Type B pancreatic cell (in vitro differentiated cells): ENCODE data around the gene GUCY1A2. TPM values are rescaled to one million over a fixed set of nuclear protein-coding genes. Genes with fewer than 3 reads are reported as not detected.
"Not testable (repeated sequence)": the region's sequence is repeated elsewhere in the genome, so short reads cannot be mapped to it uniquely, and the experiment has no call there.

Source experiments
- DNase-seq: peaks from one replicate; pipeline ENCODE4 v3.0.0; 2021; ENCODE audit warnings: mixed read lengths; ENCODE audit not compliant: unreplicated experiment; ENCODE audit errors: extremely low spot score
- H3K27ac Mint-ChIP-seq: 2 replicates; pipeline ENCODE4 v1.8.0; 2021; ENCODE audit warnings: mild to moderate bottlenecking, mixed read lengths
- H3K27me3 Mint-ChIP-seq: 2 replicates; pipeline ENCODE4 v1.8.0; 2021; ENCODE audit warnings: mixed read lengths
- H3K36me3 Mint-ChIP-seq: 2 replicates; pipeline ENCODE4 v1.8.0; 2021; ENCODE audit warnings: mixed read lengths
- H3K4me1 Mint-ChIP-seq: one replicate; pipeline ENCODE4 v1.8.0; 2021; ENCODE audit warnings: mixed read lengths; ENCODE audit not compliant: unreplicated experiment
- H3K4me3 Mint-ChIP-seq: 2 replicates; pipeline ENCODE4 v1.8.0; 2021; ENCODE audit warnings: mild to moderate bottlenecking, mixed read lengths
- H3K9me3 Mint-ChIP-seq: 2 replicates; pipeline ENCODE4 v1.8.0; 2021; ENCODE audit warnings: mixed read lengths
- total RNA-seq: library from RNA; stranded (reverse); gene quantifications from 2 replicates; pipeline ENCODE4 v1.2.1, GENCODE V29; 2021; ENCODE audit warnings: low replicate concordance
- TF ChIP-seq, protein P1 (sequence below): fragments of 200-600 bp; sonication (generic); conservative IDR thresholded peaks from 2 replicates; pipeline ENCODE4 v1.5.0; 2021; ENCODE audit warnings: antibody characterized with exemption, mild to moderate bottlenecking

Gene GUCY1A2
- total RNA-seq, 1 donor from 2014 or later = 13.2 TPM

DNA sequence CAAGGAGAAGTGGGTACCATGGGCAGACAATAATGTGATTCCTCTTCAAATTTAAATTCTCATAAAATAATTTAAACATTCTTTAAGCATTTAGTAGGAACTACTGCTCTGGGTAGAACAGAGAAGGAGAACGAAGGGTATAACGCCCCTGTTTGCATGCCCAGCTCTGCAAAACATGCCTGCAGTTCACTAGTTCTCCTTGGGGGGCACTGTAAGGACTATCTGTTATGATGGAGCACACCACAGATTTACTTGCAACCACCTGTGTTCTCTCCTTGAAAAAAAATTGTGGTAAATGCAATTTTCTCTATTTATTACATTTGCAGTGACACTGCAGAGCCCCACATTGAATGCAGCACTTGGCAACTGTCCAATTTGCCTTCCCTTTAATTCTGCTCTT is 100.3 kb downstream of the GUCY1A2 start:
- DNase-seq = no peak
- TF ChIP-seq, protein P1, sequence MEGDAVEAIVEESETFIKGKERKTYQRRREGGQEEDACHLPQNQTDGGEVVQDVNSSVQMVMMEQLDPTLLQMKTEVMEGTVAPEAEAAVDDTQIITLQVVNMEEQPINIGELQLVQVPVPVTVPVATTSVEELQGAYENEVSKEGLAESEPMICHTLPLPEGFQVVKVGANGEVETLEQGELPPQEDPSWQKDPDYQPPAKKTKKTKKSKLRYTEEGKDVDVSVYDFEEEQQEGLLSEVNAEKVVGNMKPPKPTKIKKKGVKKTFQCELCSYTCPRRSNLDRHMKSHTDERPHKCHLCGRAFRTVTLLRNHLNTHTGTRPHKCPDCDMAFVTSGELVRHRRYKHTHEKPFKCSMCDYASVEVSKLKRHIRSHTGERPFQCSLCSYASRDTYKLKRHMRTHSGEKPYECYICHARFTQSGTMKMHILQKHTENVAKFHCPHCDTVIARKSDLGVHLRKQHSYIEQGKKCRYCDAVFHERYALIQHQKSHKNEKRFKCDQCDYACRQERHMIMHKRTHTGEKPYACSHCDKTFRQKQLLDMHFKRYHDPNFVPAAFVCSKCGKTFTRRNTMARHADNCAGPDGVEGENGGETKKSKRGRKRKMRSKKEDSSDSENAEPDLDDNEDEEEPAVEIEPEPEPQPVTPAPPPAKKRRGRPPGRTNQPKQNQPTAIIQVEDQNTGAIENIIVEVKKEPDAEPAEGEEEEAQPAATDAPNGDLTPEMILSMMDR = peak; percentile 60
- no peaks in the 10 kb centered on the region for H3K36me3 Mint-ChIP-seq
- H3K4me3 Mint-ChIP-seq = no peak overlapping the region
- H3K4me1 Mint-ChIP-seq = no peaks in the 10 kb centered on the region
- H3K9me3 Mint-ChIP-seq = no peaks in the 10 kb centered on the region
- H3K27ac Mint-ChIP-seq = no peak overlapping the region
- no peaks in the 10 kb centered on the region for H3K27me3 Mint-ChIP-seq

DNA sequence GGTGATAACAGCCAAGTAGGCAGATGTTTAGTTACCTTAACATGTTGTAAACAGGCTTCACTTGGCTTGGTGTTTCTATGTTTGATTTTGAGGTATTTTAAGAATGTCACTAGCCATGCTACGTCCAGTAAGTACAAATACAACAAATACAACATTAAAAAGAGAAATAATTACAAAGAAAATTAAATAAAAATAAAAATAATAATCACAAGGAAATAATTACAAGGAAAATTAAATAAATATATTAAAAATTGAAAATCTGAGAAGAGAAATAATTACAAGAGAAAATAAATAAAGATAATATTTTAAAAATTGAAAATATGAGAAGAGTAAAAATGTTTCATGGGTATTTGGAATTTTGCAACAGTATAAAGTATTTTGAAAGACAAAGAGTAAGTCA is 103.9 kb downstream of the GUCY1A2 start:
- Mint-ChIP-seq H3K4me3 (no peak overlapping the region), H3K4me1 (no peaks in the 10 kb centered on the region), H3K27ac (no peak overlapping the region), H3K9me3 (no peaks in the 10 kb centered on the region), H3K36me3 (no peaks in the 10 kb centered on the region), H3K27me3 (no peaks in the 10 kb centered on the region)
- DNase-seq = no peak
- TF ChIP-seq, protein P1 = no peak

DNA sequence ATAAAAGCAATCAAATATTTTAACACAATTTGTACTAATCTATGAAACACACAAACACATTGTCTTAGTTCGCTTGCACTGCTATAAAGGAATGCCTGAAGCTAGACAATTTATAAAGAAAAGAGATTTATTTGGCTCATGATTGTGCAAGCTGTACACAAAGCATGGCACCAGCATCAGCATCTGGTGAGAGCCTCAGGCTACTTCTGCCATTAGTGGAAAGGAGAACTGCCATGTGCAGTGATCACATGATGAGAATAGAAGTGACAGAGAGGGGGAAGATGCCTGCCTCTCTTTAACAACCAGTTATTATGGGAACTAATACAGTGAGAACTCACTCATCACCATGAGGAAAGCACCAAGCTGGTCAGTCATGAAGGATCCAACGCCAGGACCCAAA is 105.1 kb downstream of the GUCY1A2 start:
- TF ChIP-seq, protein P1 = no peak
- Mint-ChIP-seq H3K4me3 (no peak overlapping the region), H3K9me3 (no peaks in the 10 kb centered on the region), H3K27ac (no peak overlapping the region), H3K27me3 (no peaks in the 10 kb centered on the region), H3K36me3 (no peaks in the 10 kb centered on the region), H3K4me1 (no peaks in the 10 kb centered on the region)
- no peak for DNase-seq

DNA sequence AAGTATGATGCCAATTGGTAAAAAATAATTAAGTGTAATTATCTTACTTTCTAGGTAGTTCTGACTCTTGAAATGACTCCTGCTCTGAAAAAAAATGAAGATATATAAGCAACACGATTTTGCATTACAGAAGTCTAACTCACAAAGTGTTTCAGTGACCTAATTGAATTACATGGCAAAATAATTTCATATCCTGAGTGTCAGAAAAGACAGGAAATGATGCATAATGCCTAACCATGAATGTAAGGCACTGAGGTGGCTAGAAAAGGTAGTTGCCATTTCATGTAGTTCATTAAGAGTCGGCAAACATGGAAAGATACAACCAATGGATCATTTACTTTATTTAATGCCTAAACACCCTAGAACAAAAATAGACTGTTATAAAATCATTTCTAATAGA is 113.5 kb downstream of the GUCY1A2 start:
- Mint-ChIP-seq H3K4me3 (no peak overlapping the region), H3K9me3 (peaks cover 6% of the 10 kb centered on the region), H3K27ac (no peak overlapping the region), H3K36me3 (no peaks in the 10 kb centered on the region), H3K4me1 (no peaks in the 10 kb centered on the region), H3K27me3 (no peaks in the 10 kb centered on the region)
- DNase-seq = no peak
- TF ChIP-seq, protein P1 = no peak

DNA sequence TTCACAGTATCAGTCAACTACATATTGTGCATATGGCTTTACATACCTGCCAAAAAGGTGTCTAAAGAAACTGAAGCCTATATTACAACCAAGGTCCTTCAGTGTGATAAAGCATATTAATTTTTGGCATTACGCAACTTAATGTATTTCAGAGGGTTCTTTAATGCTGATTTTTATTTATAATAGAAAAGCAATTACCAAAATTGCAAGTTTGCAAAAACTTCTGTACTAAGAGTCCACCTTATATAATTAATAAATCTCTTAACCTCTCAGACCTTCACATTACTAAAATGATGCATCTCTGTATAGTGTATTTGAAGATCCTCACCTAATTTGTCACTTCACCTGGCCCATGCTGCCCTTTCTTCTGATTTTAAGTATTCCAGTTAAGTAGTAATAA is 128.6 kb downstream of the GUCY1A2 start:
- Mint-ChIP-seq H3K36me3 (no peaks in the 10 kb centered on the region), H3K4me1 (no peaks in the 10 kb centered on the region), H3K4me3 (no peak overlapping the region), H3K27ac (no peak overlapping the region), H3K9me3 (no peaks in the 10 kb centered on the region), H3K27me3 (no peaks in the 10 kb centered on the region)
- no peak for DNase-seq
- TF ChIP-seq, protein P1 = no peak

DNA sequence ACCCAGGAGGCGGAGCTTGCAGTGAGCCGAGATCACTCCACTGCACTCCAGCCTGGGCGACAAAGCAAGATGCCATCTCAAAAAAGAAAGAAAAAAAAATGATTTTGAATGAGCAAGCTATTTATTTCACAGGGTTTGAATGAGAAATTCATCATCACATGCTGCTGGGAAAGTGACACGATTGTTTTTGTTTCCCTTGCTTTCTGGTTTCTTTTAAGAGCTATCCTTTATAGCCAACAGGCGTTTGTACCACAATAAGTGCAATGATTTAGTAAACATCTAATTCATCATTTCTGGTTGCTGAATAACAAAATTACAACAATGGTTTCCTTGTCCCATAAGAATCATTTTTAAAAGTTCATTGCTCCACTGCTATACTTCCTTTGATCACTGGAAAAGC is 129.9 kb downstream of the GUCY1A2 start:
- Mint-ChIP-seq H3K9me3 (no peaks in the 10 kb centered on the region), H3K27me3 (no peaks in the 10 kb centered on the region), H3K4me1 (no peaks in the 10 kb centered on the region), H3K36me3 (no peaks in the 10 kb centered on the region), H3K4me3 (no peak overlapping the region), H3K27ac (no peak overlapping the region)
- TF ChIP-seq, protein P1 = no peak
- DNase-seq = no peak

DNA sequence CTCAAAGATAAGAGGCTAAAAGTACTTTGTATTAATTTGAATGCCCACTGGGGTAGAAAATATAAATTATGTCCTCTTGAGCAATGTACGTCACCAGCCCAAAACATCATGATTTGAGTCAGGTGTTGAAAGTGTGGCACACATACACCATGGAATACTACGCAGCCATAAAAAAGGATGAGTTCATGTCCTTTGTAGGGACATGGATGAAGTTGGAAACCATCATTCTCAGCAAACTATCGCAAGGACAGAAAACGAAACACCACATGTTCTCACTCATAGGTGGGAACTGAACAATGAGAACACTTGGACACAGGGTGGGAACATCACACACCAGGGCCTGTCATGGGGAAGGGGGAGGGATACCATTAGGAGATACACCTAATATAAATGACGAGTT is 134.6 kb downstream of the GUCY1A2 start:
- DNase-seq, H3K27ac Mint-ChIP-seq: not testable (repeated sequence)

More for the DNA sequence above, 134.6 kb downstream of the GUCY1A2 start:
- not testable (repeated sequence) for H3K27me3 Mint-ChIP-seq, H3K4me3 Mint-ChIP-seq, H3K9me3 Mint-ChIP-seq, H3K36me3 Mint-ChIP-seq, H3K4me1 Mint-ChIP-seq
